Endothelial cell of umbilical vein (primary cell): ENCODE measurements around the gene MFSD6. TPM values are rescaled to one million over a fixed set of nuclear protein-coding genes. Genes with fewer than 3 reads are reported as not detected.

Experiments used
- BruUV-seq: library from RNA; stranded (reverse); fragments of 400-500 nt; replicated peaks from 2 replicates; lab custom pipeline; 2021; lab: Mats Ljungman, UMichigan
- CTCF ChIA-PET: fragments of 300-600, 350-600 bp; sonication (Branson Sonifier 250); formaldehyde crosslinking; loops from one replicate; lab custom pipeline; 2021; ENCODE audit warnings: antibody characterized with exemption, inconsistent platforms; lab: Charles Lee
- POLR2A ChIA-PET: fragments of 300-600, 350-600 bp; sonication (Branson Sonifier 250); formaldehyde crosslinking; loops from one replicate; lab custom pipeline; 2021; ENCODE audit warnings: antibody characterized with exemption, inconsistent platforms; lab: Charles Lee
- DNase-seq: peaks from one replicate; pipeline ENCODE4 v3.0.0-alpha.2; 2011; ENCODE audit warnings: low read depth, low spot score
- FAIRE-seq: peaks from 2 replicates; lab custom pipeline; 2011; peaks lifted over from hg19 to GRCh38; lab: Jason Lieb, UNC
- H2AFZ ChIP-seq: 2 replicates; pipeline ENCODE4 v1.6.0; 2012; ENCODE audit warnings: low read depth, low read length, control low read depth, inconsistent platforms
- H3K27ac ChIP-seq: 2 replicates; pipeline ENCODE4 v1.5.1; 2011; ENCODE audit warnings: low read depth, mild to moderate bottlenecking, control low read depth, low read length, moderate library complexity; ENCODE audit not compliant: insufficient read depth
- H3K27me3 ChIP-seq, 2 experiments: 2 replicates each; pipeline versions ENCODE4 v1.6.0 to v1.6.1; 2011; ENCODE audit warnings: low read length in 2 of 2, mixed read lengths in 1 of 2; ENCODE audit not compliant: control insufficient read depth in 2 of 2, insufficient read depth in 2 of 2
- H3K36me3 ChIP-seq, 2 experiments: 2 replicates in 1 of 2; 3 replicates in 1 of 2; pipeline ENCODE4 v1.5.1; 2011; ENCODE audit warnings: low read length in 2 of 2, mild to moderate bottlenecking in 1 of 2, moderate library complexity in 1 of 2; ENCODE audit not compliant: control insufficient read depth in 2 of 2, insufficient read depth in 2 of 2; ENCODE audit errors: extremely low read depth in 1 of 2
- H3K4me1 ChIP-seq: 3 replicates; pipeline ENCODE4 v1.5.1; 2011; ENCODE audit warnings: mild to moderate bottlenecking, low read length; ENCODE audit not compliant: control insufficient read depth, insufficient read depth; ENCODE audit errors: extremely low read depth
- H3K4me2 ChIP-seq: 2 replicates; pipeline ENCODE4 v1.6.1; 2011; ENCODE audit warnings: low read length, control low read depth, mixed read lengths; ENCODE audit not compliant: insufficient read depth
- H3K4me3 ChIP-seq, 3 experiments: fragments of 200-600 bp in 1 of 3; sonication (generic), shearing (Covaris generic) in 1 of 3; replicated peaks in 1 of 3; 2 replicates each; pipeline ENCODE4 v1.5.1; 2011 to 2016; ENCODE audit warnings: control low read depth in 3 of 3, low read length in 3 of 3, mild to moderate bottlenecking in 2 of 3, inconsistent platforms in 1 of 3, low read depth in 1 of 3, moderate library complexity in 1 of 3; ENCODE audit not compliant: insufficient read depth in 1 of 3
- H3K79me2 ChIP-seq: 2 replicates; pipeline ENCODE4 v1.6.0; 2012; ENCODE audit warnings: low read length, inconsistent platforms; ENCODE audit not compliant: control insufficient read depth, insufficient read depth
- H3K9ac ChIP-seq: replicated peaks from 2 replicates; pipeline ENCODE3; 2011; ENCODE audit warnings: low read length, control low read depth; ENCODE audit not compliant: insufficient read depth; ENCODE audit errors: extremely low read depth
- H3K9me1 ChIP-seq: replicated peaks from 3 replicates; pipeline ENCODE4 v1.6.0; 2011; ENCODE audit warnings: mild to moderate bottlenecking, low read length; ENCODE audit not compliant: control insufficient read depth, insufficient read depth; ENCODE audit errors: extremely low read depth
- H3K9me3 ChIP-seq: replicated peaks from 2 replicates; pipeline ENCODE4 v1.5.1; 2012; ENCODE audit warnings: low read length, inconsistent platforms; ENCODE audit not compliant: control insufficient read depth, insufficient read depth
- H4K20me1 ChIP-seq: replicated peaks from 2 replicates; pipeline ENCODE3; 2011; ENCODE audit warnings: mild to moderate bottlenecking, low read length; ENCODE audit not compliant: control insufficient read depth, insufficient read depth; ENCODE audit errors: extremely low read depth
- CTCF ChIP-seq, 2 donors: IDR thresholded peaks; 1 replicate in 1 of 2; 2 replicates in 1 of 2; pipeline ENCODE4 v1.5.1; 2011; ENCODE audit warnings: low read length in 2 of 2, mild to moderate bottlenecking in 2 of 2, moderate library complexity in 2 of 2, control low read depth in 1 of 2, inconsistent platforms in 1 of 2, low read depth in 1 of 2; ENCODE audit not compliant: insufficient read depth in 1 of 2; ENCODE audit errors: extremely low read depth in 1 of 2
- EZH2 ChIP-seq: IDR thresholded peaks from 2 replicates; pipeline ENCODE4 v1.6.1; 2012; ENCODE audit warnings: borderline replicate concordance, low read depth, mild to moderate bottlenecking, moderate library complexity, low read length, inconsistent platforms; ENCODE audit not compliant: severe bottlenecking
- FOS ChIP-seq: IDR thresholded peaks from 2 replicates; pipeline ENCODE4 v1.6.1; 2011; ENCODE audit warnings: mild to moderate bottlenecking, low read length, moderate library complexity, borderline replicate concordance; ENCODE audit not compliant: insufficient read depth
- GATA2 ChIP-seq: IDR thresholded peaks from 2 replicates; pipeline ENCODE4 v1.7.0; 2011; ENCODE audit warnings: low read depth, mild to moderate bottlenecking, moderate library complexity, mixed read lengths, low read length; ENCODE audit not compliant: insufficient read length, insufficient read depth
- JUN ChIP-seq: IDR thresholded peaks from 2 replicates; pipeline ENCODE4 v1.6.1; 2011; ENCODE audit warnings: borderline replicate concordance, low read depth; ENCODE audit not compliant: insufficient read length, insufficient read depth
- MYC ChIP-seq: IDR thresholded peaks from one replicate; pipeline ENCODE4 v1.6.1; 2011; ENCODE audit warnings: mild to moderate bottlenecking, low read depth, low read length
- POLR2A ChIP-seq: IDR thresholded peaks from 2 replicates; pipeline ENCODE4 v1.6.1; 2012; ENCODE audit warnings: low read depth, mild to moderate bottlenecking, control low read depth, low read length
- POLR2AphosphoS5 ChIP-seq: IDR thresholded peaks from 2 replicates; pipeline ENCODE4 v1.6.1; 2012; ENCODE audit warnings: low read depth, mild to moderate bottlenecking, control low read depth, low read length, moderate library complexity; ENCODE audit not compliant: insufficient read depth
- dilution Hi-C: fragments of 300-500 bp; cut with MboI; formaldehyde crosslinking; loops from one replicate; pipeline ENCODE4 v1.15.0; 2019; ENCODE audit warnings: low sequenced_read_pairs; ENCODE audit not compliant: extremely low pct_ligation_motif_present
- intact Hi-C: fragments of 100-400 bp; cut with micrococcal nuclease; formaldehyde crosslinking; loops from one replicate; pipeline ENCODE4 v1.10.0; 2022
- polyA plus RNA-seq, 4 experiments: library from polyadenylated mRNA; depleted of rRNA in 3 of 4; stranded (reverse) in 3 of 4; unstranded in 1 of 4; fragments of >200 nt; gene quantifications; 2 replicates each; pipeline versions ENCODE4 v1.2.1 to v1.2.3, GENCODE V29; 2011 to 2012; ENCODE audit warnings: missing spikeins in 1 of 4
- total RNA-seq: library from RNA; stranded (reverse); gene quantifications from 2 replicates; pipeline ENCODE4 v1.2.3, GENCODE V29; 2021
- TF ChIP-seq, protein P1 (sequence below): IDR thresholded peaks from 2 replicates; pipeline ENCODE4 v1.6.1; 2011; ENCODE audit not compliant: insufficient read depth, insufficient read length

MFSD6 gene
- total and polyA plus RNA-seq, 2 donors (not counting 3 experiments of a cell fraction or from before 2014, with no cell fraction given): 4.3 to 4.5 TPM

DNA sequence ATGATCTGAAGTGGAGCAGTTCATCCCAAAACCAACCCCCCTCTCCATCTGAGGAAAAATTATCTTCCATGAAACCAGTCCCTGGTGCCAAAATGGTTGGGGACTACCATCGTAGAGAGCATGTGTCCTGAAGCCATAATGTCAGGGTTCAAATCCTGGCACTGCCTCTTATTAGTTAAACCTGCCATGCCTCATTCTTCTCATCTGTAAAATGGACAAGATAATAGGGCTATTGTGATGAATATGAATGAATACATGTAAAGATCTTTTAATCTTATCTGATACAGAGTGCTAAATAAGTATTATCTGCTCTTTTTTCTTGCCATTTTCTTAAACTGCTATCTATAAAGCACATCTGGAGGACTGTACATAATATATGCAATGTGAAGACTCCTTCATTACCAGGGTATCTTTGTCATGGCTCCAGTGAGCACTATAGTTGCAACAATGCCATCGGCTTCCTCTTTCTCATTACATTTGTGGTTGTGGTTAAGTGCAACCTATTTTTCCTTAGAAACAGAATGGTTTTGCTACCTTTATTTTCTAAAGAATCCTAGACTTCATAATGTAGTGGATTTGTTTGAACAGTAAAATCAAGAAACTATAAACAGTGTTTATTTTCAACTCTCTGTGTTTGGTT is 27.0 kb downstream of the MFSD6 start:
- Histone ChIP-seq H3K79me2 (no peaks in the 10 kb centered on the region), H3K9me3 (no peaks in the 10 kb centered on the region), H3K4me3 (no peak overlapping the region), H3K4me2 (no peak overlapping the region), H3K36me3 (no peaks in the 10 kb centered on the region), H4K20me1 (no peaks in the 10 kb centered on the region), H3K9ac (no peak overlapping the region), H3K9me1 (no peaks in the 10 kb centered on the region), H3K4me1 (peaks cover 9% of the 10 kb centered on the region), H3K27ac (no peak overlapping the region), H2AFZ (no peak overlapping the region), H3K27me3 (no peaks in the 10 kb centered on the region)
- DNase-seq: no peak
- no peak for FAIRE-seq
- TF ChIP-seq POLR2A (no peak), EZH2 (no peak), MYC (no peak), FOS (no peak), GATA2 (no peak), JUN (no peak), POLR2AphosphoS5 (no peak), CTCF (IDR thresholded peaks at IDR 0.05; ENCODE audit: extremely low read depth in 1 of 2, insufficient read depth in 1 of 2, low read depth in 1 of 2, low read length in 2 of 2) (no peak)
- TF ChIP-seq, protein P1, sequence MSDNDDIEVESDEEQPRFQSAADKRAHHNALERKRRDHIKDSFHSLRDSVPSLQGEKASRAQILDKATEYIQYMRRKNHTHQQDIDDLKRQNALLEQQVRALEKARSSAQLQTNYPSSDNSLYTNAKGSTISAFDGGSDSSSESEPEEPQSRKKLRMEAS: no peak
- dilution Hi-C loops (no loop called here), intact Hi-C loops (no loop called here)
- BruUV-seq: no TSS peak
- CTCF ChIA-PET: no interaction called here
- POLR2A ChIA-PET: no interaction called here
